Activated CD4-positive, alpha-beta T cell treated with anti-CD3 and anti-CD28 coated beads, Interleukin-2, amount 50 U/mL, for 16 hours (primary cell): Measurements from ENCODE around the gene NELL2.
"Not testable (repeated sequence)": the region's sequence is repeated elsewhere in the genome, so short reads cannot be mapped to it uniquely, and the experiment has no call there.

Experiments
- DNase-seq: peaks from one replicate; pipeline ENCODE4 v3.0.0-alpha.2; 2020

The NELL2 gene

GRCh38 chr12:44847403-44847802 is 28.7 kb downstream of the NELL2 start:
- no peak for DNase-seq

DNA sequence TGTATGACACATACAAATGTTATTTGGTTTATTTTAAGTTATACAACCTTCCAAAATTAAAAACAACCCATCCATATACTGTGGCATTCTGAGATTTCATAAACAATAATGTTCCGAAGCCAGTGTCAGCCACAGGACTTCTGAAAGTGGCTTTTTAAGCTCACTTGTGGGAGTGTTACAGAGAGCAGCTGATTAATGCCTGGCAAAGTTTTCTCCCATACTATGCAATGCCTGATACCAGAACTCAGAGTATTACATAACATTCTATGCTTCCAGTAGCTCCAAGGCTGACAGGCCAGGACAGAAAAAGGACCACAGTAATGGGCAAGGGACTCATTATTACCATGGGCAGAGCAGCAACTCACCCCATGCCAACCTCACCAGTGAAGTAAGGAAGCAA is 29.3 kb downstream of the NELL2 start:
- DNase-seq: no peak

DNA sequence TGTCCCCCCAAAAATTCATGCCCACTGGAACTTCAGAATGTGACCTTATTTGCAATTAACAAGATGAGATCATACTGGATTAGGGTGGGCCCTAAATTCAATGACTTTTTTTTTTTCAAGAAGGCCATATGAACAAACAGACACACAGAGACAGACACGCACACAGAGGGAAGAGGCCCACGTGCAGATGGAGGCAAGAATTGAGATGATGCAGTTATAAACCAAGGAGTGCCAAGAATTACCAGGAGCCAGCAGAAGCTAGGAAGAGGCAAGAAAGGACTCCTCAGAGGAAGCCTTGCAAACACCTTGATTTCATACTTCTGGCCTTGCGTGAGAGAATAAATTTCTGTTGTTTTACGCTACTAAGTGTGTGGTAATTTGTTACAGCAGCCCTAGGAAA is 33.4 kb downstream of the NELL2 start:
- DNase-seq: no peak

- DNase-seq: no peak
Observed at GRCh38 chr12:44839785-44840184, 36.3 kb downstream of the NELL2 start.

DNA sequence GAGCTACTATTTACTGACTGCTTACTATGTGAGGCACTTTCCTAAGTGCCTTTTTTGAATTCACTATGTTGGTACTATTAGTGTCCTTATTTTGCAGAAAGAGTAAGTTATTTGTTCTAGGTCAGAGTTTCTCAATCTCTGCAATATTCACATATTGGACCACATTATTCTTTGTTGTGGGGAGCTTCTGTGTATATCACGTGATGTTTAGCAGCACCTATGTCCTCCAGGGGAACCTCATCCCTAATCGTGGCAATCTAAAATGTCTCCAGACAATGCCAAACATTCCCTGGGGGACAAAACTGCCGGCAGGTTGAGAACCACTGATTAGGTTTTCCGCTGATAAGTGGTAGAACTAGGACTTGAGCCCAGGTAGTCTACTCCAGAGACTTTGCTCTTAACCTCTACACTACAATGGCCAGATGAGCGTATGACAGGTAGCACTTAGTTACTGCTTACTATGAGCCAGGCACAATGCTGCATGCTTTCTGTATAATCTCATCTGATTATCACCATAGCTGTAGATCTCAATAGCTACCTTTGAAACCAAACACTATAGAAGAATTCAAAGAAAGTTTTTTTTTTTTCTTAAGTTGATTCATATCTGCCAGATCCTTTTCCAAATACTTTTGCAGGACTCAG is 38.9 kb downstream of the NELL2 start:
- DNase-seq: no peak

DNA sequence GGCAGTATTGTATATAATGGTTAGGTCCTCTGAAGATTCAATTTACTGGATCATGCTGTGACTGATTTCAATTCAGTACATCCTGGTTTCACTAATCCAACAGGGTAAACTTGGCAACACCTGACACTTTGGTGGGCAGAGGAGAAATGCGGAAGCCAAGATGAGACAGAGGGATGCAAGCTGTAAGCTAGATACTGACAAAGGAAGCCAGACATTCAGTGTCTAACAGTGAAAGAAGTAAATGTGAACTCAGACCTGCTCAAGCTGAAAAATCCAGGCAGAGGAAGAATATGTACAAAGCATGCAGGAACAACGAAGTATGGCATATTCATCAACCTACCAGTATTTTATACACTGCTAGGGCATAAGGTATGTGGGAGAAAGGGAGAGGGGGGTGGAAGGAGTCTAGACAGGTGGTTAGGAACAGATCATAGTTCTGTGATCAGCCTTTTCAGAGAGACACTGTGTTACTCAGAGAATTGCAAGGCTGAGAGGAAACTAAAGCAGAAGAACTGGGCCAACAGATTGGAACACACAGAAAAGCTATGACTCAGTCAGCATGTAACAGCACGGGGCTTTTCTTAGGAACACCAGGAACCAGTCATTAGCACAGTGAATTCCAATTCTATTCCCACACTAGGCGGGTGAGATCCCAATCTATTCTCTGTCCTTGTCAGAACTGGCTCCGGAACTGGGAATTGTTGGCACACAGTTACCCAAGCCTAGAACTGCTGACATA is 40.3 kb downstream of the NELL2 start:
- no peak for DNase-seq

DNA sequence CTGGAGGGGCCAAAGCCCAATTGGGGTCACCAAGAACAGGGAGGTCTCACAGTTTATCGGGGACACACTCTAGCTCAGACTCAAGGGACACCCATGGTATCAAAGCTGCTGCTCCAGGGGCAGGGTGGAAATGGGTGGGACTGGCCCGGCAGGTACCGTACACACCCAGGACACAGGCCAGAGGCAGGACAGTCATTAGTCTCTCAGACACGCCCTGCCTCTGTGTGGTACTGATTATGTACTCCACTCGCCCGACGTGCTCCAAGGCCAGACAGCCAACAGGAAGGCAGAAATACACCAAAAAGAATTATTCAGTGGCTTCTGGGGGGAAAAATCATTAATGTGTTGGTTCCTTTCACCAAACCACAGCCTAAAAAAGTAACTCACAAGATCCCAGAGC is 41.1 kb downstream of the NELL2 start:
- DNase-seq: not testable (repeated sequence)

- no peak for DNase-seq
Observed at GRCh38 chr12:44833561-44833960, 42.6 kb downstream of the NELL2 start.

- DNase-seq: no peak
Observed at GRCh38 chr12:44830566-44831055, 45.5 kb downstream of the NELL2 start.

DNA sequence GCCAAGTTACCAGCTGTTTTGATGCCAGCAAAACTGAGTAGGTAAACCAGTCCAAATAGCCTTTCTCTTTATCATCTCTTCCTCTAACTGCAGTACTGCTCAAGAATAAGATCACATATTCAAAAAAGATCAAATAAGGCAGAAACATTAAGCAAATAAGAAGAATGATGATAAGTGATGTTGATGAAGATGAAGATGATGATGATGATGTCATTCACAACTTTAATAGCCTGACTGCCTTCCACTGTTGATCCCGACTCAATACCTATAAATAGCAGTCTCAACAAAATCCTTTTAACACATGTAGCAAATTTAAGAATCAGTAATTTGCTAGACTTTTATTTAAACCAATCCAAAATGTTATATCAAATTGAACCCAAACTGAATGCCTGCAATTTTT is 47.1 kb downstream of the NELL2 start:
- DNase-seq: no peak

DNA sequence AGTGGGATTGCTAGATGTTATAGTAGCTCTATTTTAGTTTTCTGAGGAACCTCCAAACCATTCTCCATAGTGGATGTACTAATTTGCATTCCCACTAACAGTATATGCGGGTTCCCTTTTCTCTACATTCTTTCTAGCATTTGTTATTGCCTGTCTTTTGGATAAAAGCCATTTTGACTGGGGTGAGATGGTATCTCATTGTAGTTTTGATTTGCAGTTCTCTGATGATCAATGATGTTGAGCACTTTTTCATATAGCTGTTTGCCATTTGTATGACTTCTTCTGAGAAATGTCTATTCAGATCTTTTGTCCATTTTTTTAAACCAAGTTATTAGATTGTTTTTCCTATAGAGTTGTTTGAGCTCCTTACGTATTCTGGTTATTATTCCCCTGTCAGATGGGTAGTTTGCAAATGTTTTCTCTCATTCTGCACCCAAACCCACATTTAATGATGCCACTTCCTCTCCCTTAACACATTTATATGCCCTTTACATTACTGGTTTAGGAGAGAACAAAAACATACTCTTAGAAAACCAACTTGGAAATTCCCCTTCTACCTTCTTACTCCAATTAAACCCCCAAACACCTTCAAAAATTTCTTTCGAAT is 48.2 kb downstream of the NELL2 start:
- peak; percentile 39 for DNase-seq

DNA sequence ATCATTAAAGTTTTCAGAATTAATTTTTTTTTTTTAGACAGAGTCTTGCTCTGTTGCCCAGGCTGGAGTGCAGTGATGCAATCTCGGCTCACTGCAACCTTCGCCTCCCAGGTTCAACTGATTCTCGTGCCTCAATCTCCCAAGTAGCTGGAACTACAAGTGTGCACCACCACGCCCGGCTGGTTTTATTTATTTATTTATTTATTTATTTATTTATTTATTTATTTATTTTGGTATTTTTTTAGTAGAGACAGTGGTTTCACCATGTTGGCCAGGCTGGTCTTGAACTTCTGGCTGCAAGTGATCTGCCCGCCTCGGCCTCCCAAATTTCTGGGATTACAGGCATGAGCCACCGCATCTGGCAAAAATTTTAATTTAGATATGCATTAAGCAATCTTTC is 54.4 kb downstream of the NELL2 start:
- DNase-seq: not testable (repeated sequence)

- DNase-seq: no peak
Observed at GRCh38 chr12:44819884-44820283, 56.2 kb downstream of the NELL2 start.

DNA sequence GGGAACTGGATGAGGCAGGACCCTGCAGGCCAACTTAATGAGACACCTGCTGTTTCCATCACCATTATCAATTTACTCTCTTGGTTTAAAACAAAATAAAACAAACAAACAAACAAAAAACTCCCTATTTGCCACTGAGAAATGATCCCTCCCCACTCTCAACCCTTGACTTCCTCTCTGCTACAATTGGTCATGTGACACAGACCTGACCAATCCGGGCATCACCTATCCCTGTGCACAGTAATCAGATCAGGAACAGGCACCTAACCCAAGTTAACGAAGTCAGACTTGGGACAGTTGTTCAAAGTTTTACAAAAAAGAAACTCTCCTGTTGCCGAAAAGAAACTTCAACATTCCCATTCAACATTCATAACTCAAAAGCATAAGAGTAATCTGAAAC is 58.4 kb downstream of the NELL2 start:
- no peak for DNase-seq

DNA sequence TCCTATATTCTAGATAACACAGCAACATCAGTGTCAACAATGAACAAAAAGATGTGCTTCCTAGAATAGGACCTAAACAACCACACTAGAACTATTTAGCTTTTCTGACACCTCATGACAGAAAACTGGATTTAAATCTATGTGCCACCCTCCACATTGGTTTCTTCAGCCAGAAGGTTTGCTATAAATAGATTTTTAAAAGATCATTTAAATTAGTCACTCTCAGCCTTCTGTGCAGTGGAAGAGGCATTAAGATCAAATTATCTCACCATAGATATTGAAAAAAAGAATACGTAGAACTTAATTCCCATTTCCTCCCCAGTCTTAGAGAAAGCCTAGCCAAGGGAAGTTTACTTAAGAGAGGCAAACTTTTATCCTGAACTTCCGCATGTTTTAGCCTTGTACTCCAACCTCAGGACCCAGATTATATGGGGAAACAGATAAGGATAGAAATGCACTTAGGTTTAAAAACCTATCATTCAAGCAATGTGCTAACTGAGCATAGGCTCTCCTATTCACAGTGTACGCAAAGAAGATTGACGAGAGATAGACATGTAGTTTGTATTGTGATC is 59.6 kb downstream of the NELL2 start:
- DNase-seq: no peak

- peak; percentile 42 for DNase-seq
Observed at GRCh38 chr12:44812062-44812461, 64.1 kb downstream of the NELL2 start.

- no peak for DNase-seq
Observed at GRCh38 chr12:44804068-44804467, 72.0 kb downstream of the NELL2 start.

DNA sequence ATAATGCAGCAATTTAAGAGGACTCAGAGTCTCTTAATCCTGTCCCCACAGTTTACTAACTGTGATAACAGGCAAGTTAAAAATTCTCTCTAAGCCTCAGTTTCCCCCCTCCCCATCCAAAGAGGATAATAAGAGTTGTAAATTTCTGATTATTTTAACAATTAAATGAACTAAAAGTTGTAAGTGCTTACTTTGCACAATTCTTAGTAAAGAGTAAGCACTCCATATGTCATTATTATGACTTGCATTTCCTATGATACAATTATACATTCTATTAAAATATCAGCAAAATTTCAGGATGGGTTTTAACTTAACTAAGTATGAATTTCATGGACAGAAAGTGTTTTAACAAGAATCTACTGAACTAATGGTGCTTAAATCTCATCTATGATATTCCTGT is 80.1 kb downstream of the NELL2 start:
- no peak for DNase-seq

DNA sequence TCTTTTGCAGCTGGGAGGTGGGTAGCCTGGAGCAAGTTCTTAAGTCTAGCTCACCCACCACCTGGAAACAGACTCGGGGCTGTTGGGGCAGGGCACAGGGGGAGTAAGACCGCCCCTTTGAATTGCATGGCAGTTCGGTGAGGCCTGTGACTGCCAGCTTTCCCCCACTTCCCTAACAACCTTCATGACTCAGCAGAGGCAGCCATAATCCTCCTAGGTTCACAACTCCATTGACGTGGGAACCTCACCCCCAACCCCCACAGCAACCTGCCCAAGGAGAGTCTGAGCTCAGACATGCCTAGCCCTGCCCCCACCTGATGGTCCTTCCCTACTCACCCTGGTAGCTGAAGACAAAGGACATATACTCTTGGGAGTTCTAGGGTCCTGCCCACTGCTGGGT is 87.4 kb downstream of the NELL2 start:
- DNase-seq: no peak

DNA sequence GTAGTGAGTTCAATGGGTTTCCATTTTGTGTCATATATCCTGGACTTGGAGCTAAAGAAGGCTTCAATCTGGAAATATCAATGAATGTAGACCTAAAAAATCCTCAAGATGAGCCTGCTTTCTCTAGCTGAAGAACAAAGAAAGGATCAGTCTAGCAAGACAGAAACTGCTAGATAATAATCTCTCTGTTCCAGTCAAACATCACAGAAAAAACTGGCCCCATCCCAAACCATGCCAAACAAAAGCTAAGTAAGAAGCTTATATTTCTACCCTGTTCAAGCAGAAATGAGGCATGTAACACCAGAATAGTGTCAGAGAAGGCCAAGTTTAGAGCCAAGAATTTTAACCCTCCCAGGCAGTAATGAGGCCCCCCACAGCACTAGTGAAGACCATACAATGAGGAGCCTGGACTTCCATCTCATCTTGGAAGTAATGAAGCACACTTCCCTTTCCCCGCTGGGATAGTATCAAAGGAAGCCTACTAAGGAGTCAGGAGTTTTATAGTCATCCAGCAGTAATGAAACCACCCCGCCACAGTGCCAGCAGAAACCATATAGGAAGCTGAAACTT is 95.8 kb downstream of the NELL2 start:
- DNase-seq: no peak

DNA sequence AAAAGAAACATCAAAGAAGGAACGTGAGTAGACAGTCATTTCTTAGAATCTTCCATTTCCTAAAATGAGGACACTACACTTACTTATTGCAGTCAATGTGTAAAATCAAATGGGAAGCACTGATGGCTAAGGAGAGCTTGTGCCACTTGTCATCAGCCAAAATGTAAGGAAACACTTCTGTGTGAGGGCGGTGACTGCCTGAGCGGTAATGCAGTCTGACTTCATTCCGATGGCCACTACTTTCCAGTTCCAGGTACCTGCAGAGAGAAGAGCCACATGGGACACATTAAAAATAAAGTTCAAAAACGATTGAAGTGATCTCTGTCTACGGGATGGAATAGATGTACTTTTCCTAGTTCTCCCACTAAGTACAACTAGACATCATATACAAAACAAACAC is 96.3 kb downstream of the NELL2 start:
- no peak for DNase-seq

DNA sequence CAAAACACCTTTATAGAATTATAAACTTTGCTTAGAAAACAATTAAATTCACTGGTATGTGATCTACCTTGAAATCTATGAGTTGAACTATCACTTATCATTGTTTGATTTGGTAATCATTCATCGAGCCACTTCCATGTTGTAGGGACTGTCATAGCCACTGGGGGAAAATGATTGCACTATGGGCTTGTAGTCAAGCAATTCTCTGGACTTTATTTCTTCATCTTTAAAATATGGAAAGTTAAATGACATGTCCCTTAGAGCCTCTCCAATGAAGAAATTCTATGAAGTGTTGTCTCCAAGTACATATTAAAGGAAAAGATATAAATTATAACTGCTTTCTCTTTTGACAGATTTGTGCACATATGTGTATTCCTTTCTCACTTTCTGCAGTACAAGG is 97.3 kb downstream of the NELL2 start:
- no peak for DNase-seq

DNA sequence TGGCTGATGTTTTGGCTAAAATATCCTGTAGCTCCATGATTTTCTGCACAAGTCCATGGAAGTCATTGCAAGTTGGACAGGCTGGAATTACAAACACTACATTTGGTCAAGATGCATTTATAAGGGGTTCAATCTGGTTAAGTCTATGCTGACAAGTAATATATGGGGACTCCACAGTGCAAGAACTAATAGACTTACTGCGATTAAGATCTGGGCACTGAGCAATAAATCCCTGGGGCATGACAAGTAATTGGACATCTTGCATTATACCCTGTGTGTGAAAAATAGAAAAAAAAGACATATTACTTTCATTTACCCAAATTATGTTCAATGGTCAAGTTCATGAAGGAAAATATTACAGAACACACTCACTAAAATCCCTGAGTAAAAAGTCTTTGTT is 99.1 kb downstream of the NELL2 start:
- no peak for DNase-seq

GRCh38 chr12:44775901-44776300 is 100.2 kb downstream of the NELL2 start:
- DNase-seq: no peak
